CD4-positive, CD25-positive, alpha-beta regulatory T cell (primary cell): ENCODE results near the gene USF1. TPM values are rescaled to one million over a fixed set of nuclear protein-coding genes. Genes with fewer than 3 reads are reported as not detected.

Experiments used
- ATAC-seq, 2 donors: fragments of 150-1000 bp; cut with Tn5 transposase; one replicate each; pipeline ENCODE4 v1.10.0; 2021; ENCODE audit warnings: low read depth in 2 of 2, moderate number of reproducible peaks in 2 of 2, moderate library complexity in 1 of 2
- DNase-seq, 3 donors: peaks; one replicate each; pipeline versions ENCODE4 v3.0.0 to v3.0.0-alpha.2; 2012 to 2022; ENCODE audit warnings: mixed read lengths in 1 of 3
- H3K27ac ChIP-seq: one replicate; pipeline ENCODE4 v1.7.0; 2013; ENCODE audit warnings: mild to moderate bottlenecking, low read length; ENCODE audit not compliant: insufficient read depth, poor library complexity, severe bottlenecking
- H3K27me3 ChIP-seq: one replicate; pipeline ENCODE4 v1.7.0; 2013; ENCODE audit warnings: low read length; ENCODE audit not compliant: control insufficient read depth, insufficient read depth
- H3K36me3 ChIP-seq: one replicate; pipeline ENCODE4 v1.7.0; 2013; ENCODE audit warnings: mild to moderate bottlenecking, low read length, moderate library complexity; ENCODE audit not compliant: control insufficient read depth, insufficient read depth
- H3K4me1 ChIP-seq: 2 replicates; pipeline ENCODE4 v1.7.0; 2013; ENCODE audit warnings: mild to moderate bottlenecking, low read length; ENCODE audit not compliant: insufficient read depth, control insufficient read depth, poor library complexity, severe bottlenecking
- H3K4me3 ChIP-seq: one replicate; pipeline ENCODE4 v1.7.0; 2013; ENCODE audit warnings: low read depth, mild to moderate bottlenecking, low read length, moderate library complexity
- H3K9me3 ChIP-seq, 2 experiments: 1 replicate in 1 of 2; 2 replicates in 1 of 2; pipeline ENCODE4 v1.7.0; 2013; ENCODE audit warnings: low read length in 2 of 2, mild to moderate bottlenecking in 1 of 2, moderate library complexity in 1 of 2; ENCODE audit not compliant: control insufficient read depth in 2 of 2
- H3K27ac Mint-ChIP-seq, 3 donors: one replicate each; pipeline ENCODE4 v1.8.0; 2020 to 2022; ENCODE audit warnings: mild to moderate bottlenecking in 3 of 3, mixed read lengths in 3 of 3, moderate library complexity in 2 of 3
- H3K27me3 Mint-ChIP-seq: one replicate; pipeline ENCODE4 v1.8.0; 2022; ENCODE audit warnings: mild to moderate bottlenecking, mixed read lengths
- H3K36me3 Mint-ChIP-seq: one replicate; pipeline ENCODE4 v1.8.0; 2020; ENCODE audit warnings: mixed read lengths
- H3K4me1 Mint-ChIP-seq, 4 donors: one replicate each; pipeline ENCODE4 v1.8.0; 2020 to 2022; ENCODE audit warnings: mixed read lengths in 4 of 4, mild to moderate bottlenecking in 1 of 4
- H3K4me3 Mint-ChIP-seq, 4 donors: one replicate each; pipeline ENCODE4 v1.8.0; 2020 to 2022; ENCODE audit warnings: mild to moderate bottlenecking in 4 of 4, mixed read lengths in 4 of 4, moderate library complexity in 3 of 4
- H3K9me3 Mint-ChIP-seq, 7 donors: one replicate each; pipeline ENCODE4 v1.8.0; 2020 to 2022; ENCODE audit warnings: mixed read lengths in 7 of 7, mild to moderate bottlenecking in 3 of 7, moderate library complexity in 2 of 7
- polyA plus RNA-seq, 4 donors: library from polyadenylated mRNA; unstranded; fragments of 300-500 nt; fragmentation: Illumina TruSeq; gene quantifications; one replicate each; pipeline ENCODE4 v1.2.3, GENCODE V29; 2021
- total RNA-seq: library from RNA; stranded (reverse); gene quantifications from one replicate; pipeline ENCODE4 v1.2.3, GENCODE V29; 2022

The USF1 gene
- total and polyA plus RNA-seq, 5 donors from 2014 or later, result 4.2 to 102 (median 6.2) TPM

- no peaks in the 10 kb centered on the region for H3K27me3 Mint-ChIP-seq
These were observed 8.5 kb upstream of the USF1 start for GRCh38 chr1:161054232-161054631.

GRCh38 chr1:161052899-161053298 is 7.1 kb upstream of the USF1 start:
- H3K4me3 Mint-ChIP-seq, result no peak overlapping the region
- no peak overlapping the region for H3K27ac ChIP-seq
- no peaks in the 10 kb centered on the region for H3K27me3 Mint-ChIP-seq
- DNase-seq (no peak), ATAC-seq (no peak)
- H3K27me3 ChIP-seq, result no peaks in the 10 kb centered on the region
- peak overlapping the region in 2 of 3 donors; percentile 26 to 68 for H3K27ac Mint-ChIP-seq
- H3K9me3 Mint-ChIP-seq, result no peaks in the 10 kb centered on the region
- H3K4me1 Mint-ChIP-seq, result peaks cover 5 to 37% (median 24%) of the 10 kb centered on the region in 4 donors
- no peaks in the 10 kb centered on the region for H3K9me3 ChIP-seq
- peaks cover 41% of the 10 kb centered on the region for H3K36me3 Mint-ChIP-seq
- peaks cover 93% of the 10 kb centered on the region for H3K36me3 ChIP-seq
- peaks cover 4% of the 10 kb centered on the region for H3K4me1 ChIP-seq
- H3K4me3 ChIP-seq, result no peak overlapping the region

More at GRCh38 chr1:161054232-161054631, 8.5 kb upstream of the USF1 start:
- Histone ChIP-seq H3K9me3 (no peaks in the 10 kb centered on the region), H3K36me3 (peaks cover 85% of the 10 kb centered on the region), H3K4me3 (no peak overlapping the region), H3K27ac (no peak overlapping the region), H3K27me3 (no peaks in the 10 kb centered on the region), H3K4me1 (peaks cover 4% of the 10 kb centered on the region)
- no peak overlapping the region for H3K4me3 Mint-ChIP-seq
- no peak for DNase-seq
- no peak for ATAC-seq
- H3K36me3 Mint-ChIP-seq, result peaks cover 34% of the 10 kb centered on the region
- peak overlapping the region in 2 of 3 donors; percentile 66 to 81 for H3K27ac Mint-ChIP-seq
- peaks cover 5 to 30% (median 19%) of the 10 kb centered on the region in 4 donors for H3K4me1 Mint-ChIP-seq
- no peaks in the 10 kb centered on the region for H3K9me3 Mint-ChIP-seq

GRCh38 chr1:161051219-161051618 is 5.4 kb upstream of the USF1 start:
- Mint-ChIP-seq H3K4me1 (peaks cover 0 to 33% (median 21%) of the 10 kb centered on the region in 4 donors), H3K9me3 (peaks cover 0 to 2% (median 0%) of the 10 kb centered on the region in 7 donors), H3K36me3 (peaks cover 35% of the 10 kb centered on the region), H3K27ac (peak overlapping the region in 1 of 3 donors; percentile 2), H3K27me3 (no peaks in the 10 kb centered on the region), H3K4me3 (no peak overlapping the region)
- H3K4me1 ChIP-seq, result peaks cover 8% of the 10 kb centered on the region
- H3K4me3 ChIP-seq, result no peak overlapping the region
- H3K9me3 ChIP-seq, result no peaks in the 10 kb centered on the region
- peaks cover 80% of the 10 kb centered on the region for H3K36me3 ChIP-seq
- no peaks in the 10 kb centered on the region for H3K27me3 ChIP-seq
- ATAC-seq (no peak), DNase-seq (no peak)
- no peak overlapping the region for H3K27ac ChIP-seq

- Mint-ChIP-seq H3K27ac (peak overlapping the region in 2 of 3 donors; percentile 82 to 83), H3K4me1 (peaks cover 11 to 46% (median 29%) of the 10 kb centered on the region in 4 donors), H3K36me3 (peaks cover 39% of the 10 kb centered on the region), H3K9me3 (peaks cover 0 to 2% (median 0%) of the 10 kb centered on the region in 7 donors), H3K27me3 (no peaks in the 10 kb centered on the region), H3K4me3 (peak overlapping the region in 2 of 4 donors; percentile 53 to 88)
- H3K9me3 ChIP-seq, result no peaks in the 10 kb centered on the region
- DNase-seq, result no peak
- H3K4me1 ChIP-seq, result peaks cover 17% of the 10 kb centered on the region
- H3K4me3 ChIP-seq, result no peak overlapping the region
- ATAC-seq, result no peak
- H3K27ac ChIP-seq, result peak overlapping the region; percentile 6
- H3K36me3 ChIP-seq, result peaks cover 62% of the 10 kb centered on the region
- no peaks in the 10 kb centered on the region for H3K27me3 ChIP-seq
These were observed 3.4 kb upstream of the USF1 start for GRCh38 chr1:161048949-161049722.

GRCh38 chr1:161047436-161048420 is 2.0 kb upstream of the USF1 start:
- peak overlapping the region; percentile 57 to 99 (median 85) for H3K27ac Mint-ChIP-seq
- peaks cover 11 to 48% (median 31%) of the 10 kb centered on the region in 4 donors for H3K4me1 Mint-ChIP-seq
- no peaks in the 10 kb centered on the region for H3K27me3 ChIP-seq
- H3K4me1 ChIP-seq, result peaks cover 24% of the 10 kb centered on the region
- H3K9me3 Mint-ChIP-seq, result peaks cover 0 to 2% (median 0%) of the 10 kb centered on the region in 7 donors
- ATAC-seq, result no peak
- peak overlapping the region in 3 of 4 donors; percentile 62 to 96 (median 93) for H3K4me3 Mint-ChIP-seq
- peak overlapping the region; percentile 93 for H3K27ac ChIP-seq
- no peak overlapping the region for H3K4me3 ChIP-seq
- peaks cover 34% of the 10 kb centered on the region for H3K36me3 Mint-ChIP-seq
- H3K9me3 ChIP-seq, result no peaks in the 10 kb centered on the region
- H3K36me3 ChIP-seq, result peaks cover 52% of the 10 kb centered on the region
- no peak for DNase-seq
- no peaks in the 10 kb centered on the region for H3K27me3 Mint-ChIP-seq

GRCh38 chr1:161046605-161047228 is 940 bp upstream of the USF1 start:
- H3K4me3 Mint-ChIP-seq, result peak overlapping the region; percentile 93 to 96 (median 96)
- H3K27ac Mint-ChIP-seq, result peak overlapping the region; percentile 57 to 99 (median 99)
- peak overlapping the region; percentile 99 for H3K4me3 ChIP-seq
- ATAC-seq, result no peak
- H3K36me3 Mint-ChIP-seq, result peaks cover 37% of the 10 kb centered on the region
- no peaks in the 10 kb centered on the region for H3K27me3 ChIP-seq
- peaks cover 0 to 2% (median 0%) of the 10 kb centered on the region in 7 donors for H3K9me3 Mint-ChIP-seq
- no peaks in the 10 kb centered on the region for H3K27me3 Mint-ChIP-seq
- peaks cover 53% of the 10 kb centered on the region for H3K36me3 ChIP-seq
- H3K4me1 ChIP-seq, result peaks cover 25% of the 10 kb centered on the region
- H3K4me1 Mint-ChIP-seq, result peaks cover 12 to 54% (median 38%) of the 10 kb centered on the region in 4 donors
- no peak for DNase-seq
- H3K9me3 ChIP-seq, result no peaks in the 10 kb centered on the region
- H3K27ac ChIP-seq, result peak overlapping the region; percentile 93
